GM12878 (cell line): ENCODE results near the gene AOPEP. TPM values are rescaled to one million over a fixed set of nuclear protein-coding genes. Genes with fewer than 3 reads are reported as not detected.

Source experiments
- ATAC-seq: fragments of 200-7000 bp; cut with Tn5 transposase; 3 replicates; pipeline ENCODE4 v1.9.1; 2020; ENCODE audit warnings: mild to moderate bottlenecking, moderate library complexity
- BruUV-seq: library from RNA; stranded (reverse); fragments of 400-500 nt; replicated peaks from 2 replicates; lab custom pipeline; 2021; lab: Mats Ljungman, UMichigan
- CTCF ChIA-PET: fragments of 300-600 bp; sonication (Branson Sonifier 250); formaldehyde crosslinking; extraction: SDS; loops from one replicate; lab custom pipeline; 2021; ENCODE audit warnings: inconsistent platforms; lab: Yijun Ruan, JAX
- POLR2A ChIA-PET: fragments of 350-600 bp; formaldehyde crosslinking; extraction: SDS; loops from one replicate; lab custom pipeline; 2021; ENCODE audit warnings: inconsistent platforms; lab: Charles Lee
- RAD21 ChIA-PET: fragments of 300-600 bp; sonication (Branson Sonifier 250); formaldehyde crosslinking; loops from one replicate; lab custom pipeline; 2023; ENCODE audit warnings: antibody characterized with exemption; ENCODE audit not compliant: unreplicated experiment; lab: Charles Lee
- SMC1A ChIA-PET: fragments of 300-600 bp; sonication (Branson Sonifier 250); formaldehyde crosslinking; loops from one replicate; lab custom pipeline; 2023; ENCODE audit not compliant: unreplicated experiment, uncharacterized antibody; lab: Charles Lee
- DNase-seq: peaks from one replicate; pipeline ENCODE4 v3.0.0-alpha.2; 2011; ENCODE audit warnings: low read depth, low spot score
- FAIRE-seq: peaks from 3 replicates; lab custom pipeline; 2011; peaks lifted over from hg19 to GRCh38; lab: Jason Lieb, UNC
- H2AFZ ChIP-seq: 2 replicates; pipeline ENCODE4 v1.6.0; 2011; ENCODE audit warnings: low read depth, low read length, control low read depth; ENCODE audit not compliant: control insufficient read depth
- H3K27ac ChIP-seq: 2 replicates; pipeline ENCODE4 v1.5.1; 2011; ENCODE audit warnings: control low read depth; ENCODE audit not compliant: control insufficient read depth, insufficient read depth
- H3K27me3 ChIP-seq, 2 experiments: replicated peaks in 1 of 2; 2 replicates each; pipeline versions ENCODE4 v1.6.0 to v1.6.1; 2011; ENCODE audit warnings: low read length in 1 of 2; ENCODE audit not compliant: control insufficient read depth in 2 of 2, insufficient read depth in 2 of 2
- H3K36me3 ChIP-seq, 2 experiments: 2 replicates each; pipeline ENCODE4 v1.5.1; 2011; ENCODE audit warnings: low read length in 1 of 2; ENCODE audit not compliant: control insufficient read depth in 2 of 2, insufficient read depth in 2 of 2
- H3K4me1 ChIP-seq: 2 replicates; pipeline ENCODE4 v1.6.1; 2011; ENCODE audit warnings: mild to moderate bottlenecking, low read length, moderate library complexity, mixed read lengths; ENCODE audit not compliant: control insufficient read depth, insufficient read depth
- H3K4me2 ChIP-seq: 2 replicates; pipeline ENCODE4 v1.6.0; 2011; ENCODE audit warnings: control low read depth; ENCODE audit not compliant: control insufficient read depth, insufficient read depth
- H3K4me3 ChIP-seq: fragments of 200-600 bp; sonication (generic); 2 replicates; pipeline ENCODE4 v1.5.1; 2016
- H3K79me2 ChIP-seq: 2 replicates; pipeline ENCODE4 v1.6.0; 2011; ENCODE audit warnings: low read length; ENCODE audit not compliant: control insufficient read depth, insufficient read depth
- H3K9ac ChIP-seq: 2 replicates; pipeline ENCODE4 v1.8.0; 2011; ENCODE audit warnings: low read length, control low read depth, mixed read lengths; ENCODE audit not compliant: control insufficient read depth, insufficient read depth
- H3K9me3 ChIP-seq: replicated peaks from 3 replicates; pipeline ENCODE4 v1.5.1; 2011; ENCODE audit warnings: mild to moderate bottlenecking, low read length; ENCODE audit not compliant: control insufficient read depth, insufficient read depth
- H4K20me1 ChIP-seq: 2 replicates; pipeline ENCODE4 v1.6.0; 2011; ENCODE audit not compliant: control insufficient read depth, insufficient read depth
- CEBPZ ChIP-seq: fragments of 150-350 bp; IDR thresholded peaks from 2 replicates; pipeline ENCODE4 v1.6.1; 2016; ENCODE audit warnings: low read depth, low read length
- FOS ChIP-seq: IDR thresholded peaks from 3 replicates; pipeline ENCODE4 v1.6.1; 2011; ENCODE audit warnings: borderline replicate concordance; ENCODE audit not compliant: insufficient read length; ENCODE audit errors: extremely low read depth
- FOXM1 ChIP-seq: IDR thresholded peaks from 2 replicates; pipeline ENCODE4 v1.6.1; 2012; ENCODE audit warnings: low read depth, mild to moderate bottlenecking, inconsistent platforms, low read length, moderate library complexity
- IRF5 ChIP-seq: fragments of 450-650 bp; IDR thresholded peaks from 2 replicates; pipeline ENCODE4 v1.6.1; 2017; ENCODE audit warnings: borderline replicate concordance
- MXI1 ChIP-seq: fragments of 150-350 bp; IDR thresholded peaks from 2 replicates; pipeline ENCODE4 v1.6.1; 2011; ENCODE audit warnings: low read depth, mild to moderate bottlenecking, inconsistent platforms, low read length, improper control_type of control experiment
- PAX5 ChIP-seq: IDR thresholded peaks from 2 replicates; pipeline ENCODE4 v1.6.1; 2011; ENCODE audit warnings: low read depth, low read length, borderline replicate concordance
- POU2F2 ChIP-seq: IDR thresholded peaks from 3 replicates; pipeline ENCODE4 v1.6.1; 2011; ENCODE audit warnings: low read depth, mild to moderate bottlenecking, low read length, borderline replicate concordance
- SMAD1 ChIP-seq: fragments of 450-650 bp; IDR thresholded peaks from 2 replicates; pipeline ENCODE4 v1.6.1; 2018; ENCODE audit warnings: mild to moderate bottlenecking, low read depth; ENCODE audit not compliant: partially characterized antibody
- TBL1XR1 ChIP-seq: IDR thresholded peaks from 2 replicates; pipeline ENCODE4 v1.6.1; 2012; ENCODE audit warnings: low read depth, low read length, improper control_type of control experiment
- USF1 ChIP-seq: IDR thresholded peaks from 2 replicates; pipeline ENCODE4 v1.6.1; 2011; ENCODE audit warnings: borderline replicate concordance, low read depth, mild to moderate bottlenecking, moderate library complexity, mixed read lengths, low read length; ENCODE audit not compliant: insufficient read depth; ENCODE audit errors: extremely low read length
- WRNIP1 ChIP-seq: IDR thresholded peaks from 2 replicates; pipeline ENCODE4 v1.6.1; 2011; ENCODE audit warnings: low read depth, low read length, improper control_type of control experiment, borderline replicate concordance
- YBX1 ChIP-seq: fragments of 450-650 bp; IDR thresholded peaks from 2 replicates; pipeline ENCODE4 v1.6.1; 2016; ENCODE audit warnings: antibody characterized with exemption
- WGBS: methylation state at CpG from one replicate; pipeline ENCODE4 v1.1.6; 2016; ENCODE audit warnings: low lambda C conversion rate; ENCODE audit not compliant: insufficient replicate concordance, insufficient coverage; ENCODE audit errors: missing lambda C conversion rate; 5-methylcytosine and 5-hydroxymethylcytosine counted together
- in situ Hi-C: fragments of 300-500 bp; cut with MboI; formaldehyde crosslinking; loops from 9 replicates; pipeline ENCODE4 v1.14.3; 2018; ENCODE audit warnings: mixed read lengths
- intact Hi-C: fragments of 100-400 bp; cut with micrococcal nuclease; formaldehyde crosslinking; loops from one replicate; pipeline ENCODE4 v1.14.2; 2022; ENCODE audit not compliant: unreplicated experiment
- polyA plus RNA-seq, 11 experiments: library from polyadenylated mRNA; depleted of rRNA in 4 of 11; unstranded in 6 of 11; stranded (reverse) in 5 of 11; fragments of >200 nt; fragmentation: Nextera tagmentation in 4 of 11; fragmentation: Illumina TruSeq in 1 of 11; extraction: Ambion mirVana in 4 of 11; extraction: Trizol in 1 of 11; gene quantifications; 1 replicate in 1 of 11; 2 replicates in 10 of 11; pipeline versions ENCODE4 v1.2.1 to v1.2.3, GENCODE V29; 2011 to 2016; ENCODE audit warnings: inconsistent platforms in 2 of 11, missing spikeins in 2 of 11, low read depth in 1 of 11
- total RNA-seq, 4 experiments: library from RNA; depleted of rRNA in 3 of 4; stranded (reverse); fragments of >200 nt in 3 of 4; fragmentation: Illumina TruSeq in 1 of 4; extraction: Trizol in 1 of 4; gene quantifications; 2 replicates each; pipeline versions ENCODE4 v1.2.1 to v1.2.3, GENCODE V29; 2013 to 2021

The AOPEP gene
- total and polyA plus RNA-seq, 10 of the 15 experiments (the other 5 are each of a cell fraction or from before 2014, with no cell fraction given) = 2.3 to 16.9 (median 10.1) TPM

- Histone ChIP-seq H2AFZ (no peak overlapping the region), H3K27me3 (no peaks in the 10 kb centered on the region), H3K4me1 (no peaks in the 10 kb centered on the region), H3K36me3 (no peaks in the 10 kb centered on the region), H3K27ac (no peak overlapping the region), H3K4me3 (no peak overlapping the region), H3K79me2 (no peaks in the 10 kb centered on the region), H4K20me1 (no peaks in the 10 kb centered on the region), H3K4me2 (no peak overlapping the region), H3K9me3 (no peaks in the 10 kb centered on the region), H3K9ac (no peak overlapping the region)
- RAD21 ChIA-PET = no interaction called here
- TF ChIP-seq IRF5 (no peak), PAX5 (no peak), TBL1XR1 (no peak), USF1 (no peak), YBX1 (no peak), CEBPZ (no peak), WRNIP1 (no peak), FOXM1 (no peak), SMAD1 (no peak), FOS (no peak), POU2F2 (no peak), MXI1 (no peak)
- DNase-seq = no peak
- POLR2A ChIA-PET = no interaction called here
- BruUV-seq = no TSS peak
- 97% methylated on average over 9 of the region's 9 CpGs for WGBS
- SMC1A ChIA-PET = interaction anchor here (0.8 kb wide), 1 partner anchor 1492 kb away, joined by 3 read pairs; no protein-coding TSS in a partner anchor
- CTCF ChIA-PET = interaction anchor here (0.6 kb wide), 1 partner anchor 1811 kb away, joined by 5 read pairs; no protein-coding TSS in a partner anchor
- no peak for ATAC-seq
- intact Hi-C loops (no loop called here), in situ Hi-C loops (no loop called here)
- no peak for FAIRE-seq
Measured at GRCh38 chr9:94984891-94985476, 258.5 kb downstream of the AOPEP start.
